ENCODE data around the gene SCTR.

The SCTR gene

DNA sequence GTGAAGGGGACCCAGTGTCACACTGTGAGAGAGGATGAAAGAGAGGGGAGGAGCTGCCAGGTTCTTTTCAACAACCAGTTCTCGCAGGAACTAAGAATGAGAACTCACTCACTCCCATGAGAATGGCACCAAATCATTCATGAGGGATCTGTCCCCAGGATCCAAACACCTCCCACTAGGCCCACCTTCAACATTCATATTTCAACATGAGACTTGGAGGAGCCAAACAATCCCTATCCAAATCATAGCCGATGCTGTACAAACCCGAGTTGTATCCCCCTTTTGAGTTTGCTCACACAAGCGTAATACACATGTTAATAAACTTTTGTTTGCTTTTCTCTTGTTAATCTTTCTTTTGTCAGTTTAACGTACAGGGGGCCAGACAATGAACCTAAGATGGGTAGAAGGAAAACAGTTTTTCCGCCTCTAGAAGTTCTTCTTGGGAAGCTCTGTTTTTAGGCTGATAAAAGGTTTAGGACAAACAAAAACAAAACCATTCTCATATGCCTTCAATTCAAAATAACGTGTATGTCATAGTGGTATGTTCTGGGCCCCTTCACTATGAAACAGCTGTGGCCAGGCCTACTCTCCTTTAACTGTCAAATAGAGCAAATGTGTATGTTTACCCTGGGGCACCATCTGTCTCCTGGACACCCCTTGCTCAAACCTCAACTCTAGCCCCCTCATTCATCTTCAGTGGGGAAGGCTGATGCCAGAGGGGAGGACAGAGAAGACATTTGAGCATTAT, 101.7 kb downstream of the SCTR start:
- no peak for DNase-seq
- peaks cover 33% of the 10 kb centered on the region for H3K9me3 Mint-ChIP-seq
- TF ChIP-seq, protein P1, sequence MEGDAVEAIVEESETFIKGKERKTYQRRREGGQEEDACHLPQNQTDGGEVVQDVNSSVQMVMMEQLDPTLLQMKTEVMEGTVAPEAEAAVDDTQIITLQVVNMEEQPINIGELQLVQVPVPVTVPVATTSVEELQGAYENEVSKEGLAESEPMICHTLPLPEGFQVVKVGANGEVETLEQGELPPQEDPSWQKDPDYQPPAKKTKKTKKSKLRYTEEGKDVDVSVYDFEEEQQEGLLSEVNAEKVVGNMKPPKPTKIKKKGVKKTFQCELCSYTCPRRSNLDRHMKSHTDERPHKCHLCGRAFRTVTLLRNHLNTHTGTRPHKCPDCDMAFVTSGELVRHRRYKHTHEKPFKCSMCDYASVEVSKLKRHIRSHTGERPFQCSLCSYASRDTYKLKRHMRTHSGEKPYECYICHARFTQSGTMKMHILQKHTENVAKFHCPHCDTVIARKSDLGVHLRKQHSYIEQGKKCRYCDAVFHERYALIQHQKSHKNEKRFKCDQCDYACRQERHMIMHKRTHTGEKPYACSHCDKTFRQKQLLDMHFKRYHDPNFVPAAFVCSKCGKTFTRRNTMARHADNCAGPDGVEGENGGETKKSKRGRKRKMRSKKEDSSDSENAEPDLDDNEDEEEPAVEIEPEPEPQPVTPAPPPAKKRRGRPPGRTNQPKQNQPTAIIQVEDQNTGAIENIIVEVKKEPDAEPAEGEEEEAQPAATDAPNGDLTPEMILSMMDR (IDR thresholded peaks at IDR 0.05), result no peak
- peaks cover 49% of the 10 kb centered on the region for H3K4me1 Mint-ChIP-seq
- H3K36me3 Mint-ChIP-seq (ENCODE audit: low read depth), result no peaks in the 10 kb centered on the region
- no peak overlapping the region for H3K4me3 Mint-ChIP-seq
- H3K27ac Mint-ChIP-seq, result peak overlapping the region; percentile 17
- H3K27me3 Mint-ChIP-seq (ENCODE audit: low read depth, poor library complexity), result peaks cover 3% of the 10 kb centered on the region

DNA sequence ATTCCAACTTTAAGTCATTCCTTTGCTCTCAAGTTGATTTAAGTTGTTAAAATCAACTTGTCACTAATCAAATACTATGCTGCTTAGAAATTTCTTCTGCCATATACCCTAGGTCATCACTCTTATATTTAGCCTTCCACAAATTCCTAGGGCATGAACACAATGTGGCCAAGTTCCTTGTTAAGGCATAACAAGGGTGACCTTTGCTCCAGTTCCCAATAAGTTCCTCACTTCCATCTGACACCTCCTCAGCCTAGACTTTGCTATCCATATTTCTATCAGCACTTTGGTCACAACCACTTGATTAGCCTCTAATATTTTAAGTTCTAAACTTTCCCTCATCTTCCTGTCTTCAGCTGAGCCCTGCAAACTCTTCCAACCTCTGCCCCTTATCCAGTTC, 102.5 kb downstream of the SCTR start:
- peaks cover 42% of the 10 kb centered on the region for H3K4me1 Mint-ChIP-seq
- no peaks in the 10 kb centered on the region for H3K27me3 Mint-ChIP-seq (ENCODE audit: low read depth, poor library complexity)
- peaks cover 33% of the 10 kb centered on the region for H3K9me3 Mint-ChIP-seq

DNA sequence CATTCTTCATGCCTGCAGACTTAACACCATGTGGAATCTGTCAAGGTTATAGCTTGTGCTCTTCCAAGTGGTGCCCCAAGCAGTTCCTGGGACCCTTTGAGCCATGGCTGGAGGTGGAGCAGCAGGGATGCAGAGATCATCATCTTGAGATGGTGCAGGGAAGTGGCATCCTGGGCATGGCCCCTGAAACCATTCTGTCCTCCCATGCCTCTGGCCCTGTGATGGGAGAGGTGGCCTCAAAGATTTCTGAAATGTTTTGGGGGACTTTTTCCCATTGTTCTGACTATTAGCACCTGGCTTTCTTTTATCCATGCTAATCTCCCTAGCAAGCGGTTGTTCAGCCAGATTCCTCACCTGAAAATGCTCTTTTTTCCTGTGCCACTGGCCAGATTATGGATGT, 103.0 kb downstream of the SCTR start:
- no peak for DNase-seq
- Mint-ChIP-seq H3K36me3 (ENCODE audit: low read depth) (no peaks in the 10 kb centered on the region), H3K4me3 (no peak overlapping the region), H3K27me3 (ENCODE audit: low read depth, poor library complexity) (no peaks in the 10 kb centered on the region), H3K4me1 (peaks cover 37% of the 10 kb centered on the region), H3K9me3 (peaks cover 33% of the 10 kb centered on the region), H3K27ac (no peak overlapping the region)
- TF ChIP-seq, protein P1 (IDR thresholded peaks at IDR 0.05), result no peak

More for the DNA sequence above, 102.5 kb downstream of the SCTR start:
- H3K36me3 Mint-ChIP-seq (ENCODE audit: low read depth), result no peaks in the 10 kb centered on the region
- TF ChIP-seq, protein P1 (IDR thresholded peaks at IDR 0.05), result no peak
- H3K27ac Mint-ChIP-seq, result no peak overlapping the region
- H3K4me3 Mint-ChIP-seq, result no peak overlapping the region
- DNase-seq, result no peak

DNA sequence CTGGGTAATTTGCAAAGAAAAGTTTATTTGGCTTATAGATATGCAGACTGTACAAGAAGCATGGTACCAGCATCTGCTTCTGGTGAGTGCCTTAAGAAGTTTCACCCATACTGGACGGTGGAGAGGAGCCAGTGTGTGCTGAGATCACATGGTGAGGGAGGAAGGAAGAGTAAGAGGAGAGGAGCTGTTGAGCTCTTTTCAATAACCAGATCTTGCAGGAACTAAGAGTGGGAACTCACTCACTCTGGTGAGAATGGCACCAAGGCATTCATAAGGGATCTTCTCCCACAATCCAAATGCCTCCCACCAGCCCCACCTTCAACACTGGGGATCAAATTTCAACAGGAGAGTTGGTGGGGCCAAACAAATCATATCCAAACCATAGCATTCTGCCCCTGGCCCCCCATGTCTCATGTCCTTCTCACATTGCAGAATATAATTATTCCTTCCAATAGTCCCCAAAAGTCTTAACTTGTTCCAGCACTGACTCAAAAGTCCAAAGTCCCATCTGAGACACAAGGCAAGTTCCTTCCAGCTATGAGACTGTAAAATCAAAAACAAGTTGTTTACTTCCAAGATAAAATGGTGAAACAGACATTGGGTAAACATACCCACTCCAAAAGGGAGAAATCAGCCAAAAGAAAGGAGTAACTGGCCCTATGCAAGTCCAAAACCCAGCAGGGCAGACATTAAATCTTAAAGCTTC, 104.3 kb downstream of the SCTR start:
- peaks cover 36% of the 10 kb centered on the region for H3K9me3 Mint-ChIP-seq
- DNase-seq, result no peak
- H3K27ac Mint-ChIP-seq, result no peak overlapping the region
- TF ChIP-seq, protein P1 (IDR thresholded peaks at IDR 0.05), result no peak
- no peaks in the 10 kb centered on the region for H3K27me3 Mint-ChIP-seq (ENCODE audit: low read depth, poor library complexity)
- peaks cover 30% of the 10 kb centered on the region for H3K4me1 Mint-ChIP-seq
- no peak overlapping the region for H3K4me3 Mint-ChIP-seq
- no peaks in the 10 kb centered on the region for H3K36me3 Mint-ChIP-seq (ENCODE audit: low read depth)

DNA sequence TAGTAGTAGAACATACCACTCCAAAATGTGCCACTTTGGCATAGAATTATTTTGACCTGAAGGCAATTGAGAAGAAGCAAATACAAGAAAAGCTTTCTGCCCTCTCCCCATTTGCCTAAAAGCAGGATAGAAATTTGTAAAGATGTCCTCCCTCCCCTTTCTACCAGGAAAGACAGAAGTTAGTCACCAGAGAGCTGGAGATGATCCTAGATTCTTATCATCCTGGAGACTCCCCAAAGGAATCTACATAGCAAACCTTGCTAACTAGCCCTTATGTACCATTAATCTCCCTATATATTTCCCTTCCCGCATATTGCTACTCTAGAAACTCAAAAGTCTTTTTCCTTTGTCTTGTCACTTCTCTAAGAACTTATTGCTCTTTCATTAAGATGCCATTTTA, 105.2 kb downstream of the SCTR start:
- H3K36me3 Mint-ChIP-seq (ENCODE audit: low read depth), result no peaks in the 10 kb centered on the region
- DNase-seq, result no peak
- no peak overlapping the region for H3K27ac Mint-ChIP-seq
- peaks cover 30% of the 10 kb centered on the region for H3K4me1 Mint-ChIP-seq
- peaks cover 44% of the 10 kb centered on the region for H3K9me3 Mint-ChIP-seq
- no peak overlapping the region for H3K4me3 Mint-ChIP-seq
- H3K27me3 Mint-ChIP-seq (ENCODE audit: low read depth, poor library complexity), result no peaks in the 10 kb centered on the region
- TF ChIP-seq, protein P1 (IDR thresholded peaks at IDR 0.05), result no peak
